Measurements from ENCODE around the gene PIEZO2.
"Not testable (repeated sequence)": the region's sequence is repeated elsewhere in the genome, so short reads cannot be mapped to it uniquely, and the experiment has no call there.

PIEZO2 gene

GRCh38 chr18:11148680-11149440 lies 509 bp downstream of the PIEZO2 start:
- no peak for DNase-seq

DNA sequence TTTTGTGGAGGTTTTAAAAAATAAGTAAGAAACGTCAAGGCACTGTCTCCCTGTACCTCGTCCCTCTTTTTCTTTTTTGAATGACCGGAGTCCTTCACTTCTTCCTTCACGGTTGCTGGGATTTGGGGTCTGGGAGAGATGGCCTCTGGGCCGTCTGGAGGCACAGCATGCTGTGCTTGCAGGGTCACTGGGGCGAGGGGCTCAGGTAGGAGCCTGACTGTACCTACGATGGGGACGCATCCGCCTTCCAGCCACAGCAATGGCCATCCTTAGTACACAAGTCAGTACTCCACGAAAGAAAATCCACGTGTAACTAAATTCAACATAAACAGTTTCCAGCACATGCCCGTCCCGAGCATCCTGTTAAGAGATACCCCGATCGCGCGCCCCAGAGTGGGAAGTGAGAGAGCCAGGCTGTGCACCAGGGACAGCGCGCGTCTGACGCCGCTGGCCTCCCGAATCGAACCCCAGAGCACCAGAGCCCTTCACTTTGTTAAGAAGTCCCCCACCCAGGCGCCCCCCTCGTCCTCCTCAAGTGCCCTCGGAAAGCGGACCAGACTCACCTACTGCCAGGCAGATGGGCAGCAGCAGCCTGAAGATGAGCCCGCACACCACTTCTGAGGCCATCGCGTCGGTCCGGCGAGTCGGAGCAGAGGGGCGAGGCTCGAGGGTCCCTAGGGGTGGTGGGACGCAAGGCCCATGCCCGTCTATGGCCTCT lies 1.2 kb downstream of the PIEZO2 start:
- DNase-seq = no peak

DNA sequence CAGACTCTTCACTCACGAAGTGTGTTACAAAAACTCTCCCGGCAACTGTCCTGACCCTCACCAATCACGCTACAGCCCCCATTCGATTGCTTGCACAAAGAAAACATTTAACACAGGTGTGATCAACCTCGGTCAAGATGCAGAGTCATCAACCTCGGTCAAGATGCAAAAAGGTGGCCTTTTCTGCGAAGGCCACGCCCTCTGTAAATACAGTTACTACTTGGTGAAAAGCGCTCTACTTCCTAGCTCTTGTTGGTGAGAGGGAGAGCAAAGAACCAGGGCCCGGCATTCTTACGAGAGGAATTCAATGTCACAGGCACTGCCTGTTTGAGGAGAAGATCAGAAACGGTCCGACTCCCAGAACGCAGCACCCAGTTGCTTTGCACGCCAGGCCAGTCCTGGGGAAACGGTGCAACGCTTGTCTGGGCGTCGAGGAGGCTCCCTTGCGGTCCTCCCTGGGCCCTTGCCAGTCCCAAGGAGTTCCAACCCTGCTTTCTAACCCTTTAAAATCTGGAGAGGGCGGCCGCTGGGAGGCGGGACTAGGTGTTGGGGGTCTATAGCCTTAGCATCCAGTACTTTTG lies 1.9 kb downstream of the PIEZO2 start:
- DNase-seq = no peak

- DNase-seq = no peak
Observed at GRCh38 chr18:11146947-11147345, 2.4 kb downstream of the PIEZO2 start.

DNA sequence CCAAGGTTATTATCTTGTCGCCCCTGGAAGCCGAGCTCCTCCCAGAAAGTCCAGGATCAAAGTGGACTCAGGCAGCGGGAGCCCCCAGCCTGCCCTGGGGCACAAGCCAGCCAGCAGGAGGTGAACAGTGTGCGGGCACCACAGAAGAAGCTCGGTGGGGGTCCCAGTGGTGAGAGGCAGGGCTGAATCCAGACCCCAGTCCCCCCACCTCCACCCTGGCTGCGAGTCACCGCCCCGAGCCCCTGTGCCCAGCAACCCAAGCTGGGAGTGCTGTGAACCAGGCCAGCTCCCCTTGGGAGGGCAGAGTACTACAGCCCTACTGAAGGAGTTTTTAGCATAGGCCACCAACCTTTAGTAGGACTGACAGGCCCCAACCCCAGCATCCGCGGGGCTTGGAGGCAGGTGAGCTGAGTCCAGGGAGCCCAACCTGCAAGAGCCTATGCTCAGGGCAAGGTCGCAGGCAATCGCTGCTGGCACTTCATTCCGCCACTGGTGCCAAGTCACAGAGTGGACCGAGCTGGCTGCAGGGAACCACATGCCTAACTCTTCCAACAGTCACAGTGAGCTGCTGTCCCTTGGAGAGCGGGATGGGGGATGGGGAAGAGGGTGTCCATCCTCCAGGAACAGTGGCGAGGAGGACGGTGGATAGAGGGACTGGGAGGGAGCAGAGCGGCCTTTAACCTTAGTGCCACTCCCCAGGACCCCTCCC lies 3.0 kb downstream of the PIEZO2 start:
- no peak for DNase-seq

GRCh38 chr18:11145413-11146191 lies 3.8 kb downstream of the PIEZO2 start:
- DNase-seq = no peak

GRCh38 chr18:11137400-11137799 lies 12.0 kb downstream of the PIEZO2 start:
- DNase-seq = no peak

GRCh38 chr18:11136241-11136640 lies 13.1 kb downstream of the PIEZO2 start:
- DNase-seq = no peak

- DNase-seq = no peak
Observed at GRCh38 chr18:11134940-11135339, 14.4 kb downstream of the PIEZO2 start.

GRCh38 chr18:11129059-11129458 lies 20.3 kb downstream of the PIEZO2 start:
- DNase-seq = not testable (repeated sequence)

DNA sequence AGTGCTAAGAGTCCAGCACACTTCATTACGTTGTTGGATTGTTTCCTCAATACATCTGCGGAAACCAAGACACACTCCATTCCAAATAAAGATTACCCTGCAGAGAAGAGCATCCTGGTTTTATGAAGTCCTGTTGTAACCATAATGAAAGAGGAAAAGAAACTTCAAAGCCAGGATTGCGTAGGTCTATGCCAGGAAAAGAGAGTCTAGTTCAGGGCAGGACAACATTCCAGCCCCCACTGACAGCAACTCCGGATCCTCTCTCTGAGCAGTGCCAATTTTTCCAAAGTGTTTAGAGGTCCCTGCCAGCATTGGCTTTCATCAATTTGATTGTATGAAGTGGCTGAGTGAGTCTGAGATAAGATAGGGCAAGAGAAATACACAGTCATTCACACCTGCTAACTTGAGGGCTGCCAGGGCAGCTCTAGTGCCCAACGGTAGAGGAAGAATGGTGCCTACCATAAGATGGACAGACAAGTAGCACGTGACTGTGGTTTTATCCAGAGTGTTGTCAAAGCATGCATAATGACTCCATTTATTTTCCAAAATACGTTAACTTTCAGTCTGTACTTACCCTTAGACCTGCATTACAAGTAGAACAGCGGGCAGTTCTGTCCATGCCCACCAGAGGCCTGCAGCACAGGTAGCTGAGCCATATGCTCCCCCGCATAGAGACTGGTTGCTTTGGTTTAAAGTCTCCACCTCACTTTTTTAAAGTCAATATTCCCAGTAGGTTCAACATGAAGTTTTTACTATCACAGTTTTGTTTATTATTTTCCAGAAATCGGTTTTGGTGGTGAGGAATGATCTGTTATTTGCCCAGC lies 23.7 kb downstream of the PIEZO2 start:
- DNase-seq = no peak

GRCh38 chr18:11124054-11124453 lies 25.3 kb downstream of the PIEZO2 start:
- no peak for DNase-seq

GRCh38 chr18:11121443-11121849 lies 27.9 kb downstream of the PIEZO2 start:
- DNase-seq = no peak

DNA sequence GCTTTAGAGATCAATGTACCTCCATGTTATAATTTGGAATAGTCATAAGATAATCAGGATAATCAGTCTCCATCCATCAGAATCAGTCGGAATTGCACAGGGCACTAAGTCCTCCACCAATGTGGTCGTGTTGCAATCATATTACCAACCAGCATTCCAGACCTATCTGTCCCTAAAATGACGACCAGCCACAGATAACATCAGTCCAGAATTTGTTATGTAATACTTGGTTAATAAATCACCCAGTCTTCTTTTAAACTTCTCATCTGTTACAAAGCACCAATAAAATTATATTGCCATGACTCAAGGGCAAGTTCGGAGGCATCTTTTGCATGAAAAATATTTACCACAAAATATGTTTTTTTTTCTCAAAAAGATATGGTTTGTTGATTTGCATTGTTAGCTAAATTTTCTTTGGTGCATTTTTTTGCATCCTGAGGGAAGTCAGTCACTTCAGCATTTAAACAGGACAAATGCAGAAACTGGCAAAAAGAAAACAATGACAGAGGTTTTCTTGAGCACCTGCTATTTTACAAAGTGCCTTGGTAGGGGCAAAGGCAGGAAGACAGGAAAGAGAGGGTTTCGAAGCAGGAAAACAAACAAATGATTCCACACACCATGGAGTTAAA lies 29.3 kb downstream of the PIEZO2 start:
- DNase-seq = no peak

- DNase-seq = no peak
Observed at GRCh38 chr18:11119550-11119949, 29.8 kb downstream of the PIEZO2 start.

DNA sequence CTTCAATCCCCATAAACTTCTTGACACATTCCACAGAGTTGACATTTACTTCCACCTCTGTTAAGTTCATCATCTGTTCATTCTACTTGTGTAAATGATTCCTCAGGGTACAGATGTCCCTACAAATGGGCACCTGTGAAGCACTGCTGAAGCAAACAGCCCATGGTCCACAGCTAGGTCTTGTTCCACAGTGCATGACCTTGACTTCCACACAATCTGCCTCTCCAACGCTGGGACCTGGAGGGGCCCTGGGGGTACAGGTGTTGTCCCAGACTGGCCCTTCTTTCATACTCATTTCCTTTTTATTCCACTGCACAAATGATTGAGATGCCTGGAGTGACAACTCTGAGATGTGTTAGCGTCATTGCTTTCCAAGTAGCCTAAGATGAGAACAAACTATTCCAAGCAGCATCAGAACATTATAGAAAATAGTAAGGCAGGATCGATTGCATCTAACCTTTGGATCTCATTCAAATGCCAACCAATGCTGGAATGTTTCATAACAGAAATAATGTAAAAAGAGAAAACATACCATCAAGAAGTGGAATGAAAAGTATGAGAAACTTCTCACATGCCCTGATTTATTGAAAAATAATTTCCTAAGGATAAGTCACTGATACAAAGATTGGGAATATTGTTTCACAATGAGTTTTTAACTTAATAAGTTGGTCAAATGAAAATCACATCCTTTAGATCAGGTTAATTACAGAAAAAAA lies 31.2 kb downstream of the PIEZO2 start:
- no peak for DNase-seq

DNA sequence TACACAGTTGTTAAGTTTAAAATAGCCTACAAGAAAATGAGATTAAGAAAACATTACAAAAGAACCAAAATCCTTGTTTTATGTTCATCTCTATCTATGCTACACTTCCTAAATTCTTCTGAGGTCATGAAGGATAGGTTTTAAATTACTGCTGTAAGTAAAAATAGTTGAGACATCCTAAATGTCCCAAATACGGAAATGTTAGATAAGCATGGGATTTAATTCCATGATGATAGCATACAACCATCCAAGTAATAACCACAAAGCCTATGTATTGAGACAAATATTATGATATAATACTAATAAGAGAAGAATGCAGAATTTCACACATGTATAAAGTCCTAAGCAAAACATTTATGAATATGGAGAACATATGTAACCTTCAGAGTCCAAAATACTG lies 34.1 kb downstream of the PIEZO2 start:
- DNase-seq = no peak

DNA sequence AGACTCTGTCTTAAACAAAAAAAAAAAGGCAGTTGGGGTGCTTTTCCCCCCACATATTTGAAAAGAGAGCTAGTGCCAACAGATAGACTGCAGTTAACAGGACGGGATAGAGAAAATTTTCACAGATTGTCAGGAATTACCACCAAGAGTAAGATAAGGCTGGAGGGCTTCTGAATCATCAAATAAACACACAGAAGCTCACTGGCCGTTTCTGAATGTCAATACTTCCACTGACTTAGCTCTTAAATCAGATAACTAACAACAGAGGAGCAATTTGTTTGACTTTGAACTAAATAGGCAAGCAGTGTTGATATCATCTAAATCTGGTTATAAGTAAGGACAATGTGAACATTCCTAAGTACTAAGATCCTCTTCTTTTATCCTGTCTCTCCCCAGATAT lies 34.7 kb downstream of the PIEZO2 start:
- no peak for DNase-seq

DNA sequence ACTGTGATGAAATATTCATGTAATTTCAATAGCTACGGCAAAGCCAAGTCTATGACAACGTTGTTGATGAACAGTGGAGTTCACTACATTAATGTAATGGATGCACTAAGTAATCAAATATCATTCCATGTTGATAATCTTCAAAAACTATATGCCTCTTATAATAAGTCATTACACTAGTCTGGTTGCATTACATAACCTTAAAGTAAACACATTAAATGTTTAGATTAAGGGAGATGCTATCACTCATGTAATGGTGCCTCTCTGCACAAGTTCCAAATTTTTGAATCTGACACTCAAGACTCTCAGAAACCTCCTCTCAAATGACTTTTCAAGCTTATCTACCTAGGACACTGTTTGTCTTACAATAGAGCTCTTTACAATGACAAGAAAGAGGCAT lies 35.4 kb downstream of the PIEZO2 start:
- no peak for DNase-seq

DNA sequence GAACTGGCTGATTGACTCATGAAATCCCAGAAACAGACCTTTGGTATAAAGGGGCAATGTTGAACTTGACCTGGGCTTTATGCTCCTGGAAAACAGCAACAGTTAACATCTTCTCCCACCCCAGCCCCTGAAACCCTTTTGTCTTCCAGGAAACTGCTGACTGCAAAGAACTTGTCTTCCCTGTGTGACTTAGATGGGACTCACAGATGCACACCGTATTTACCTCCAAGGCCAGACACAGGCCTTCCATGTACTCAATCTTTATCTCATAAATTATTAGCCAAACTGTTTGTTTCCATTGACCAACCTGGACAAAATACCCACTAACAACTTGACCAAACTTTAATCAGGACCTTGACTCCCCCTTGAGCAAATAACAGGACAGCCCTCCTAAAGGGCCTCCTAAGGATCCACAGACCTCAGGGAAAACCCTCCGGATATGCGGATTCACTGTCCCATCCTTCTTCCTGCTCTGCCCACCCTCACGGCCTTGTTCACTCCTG lies 36.3 kb downstream of the PIEZO2 start:
- DNase-seq = no peak
